Nephron progenitor cell (in vitro differentiated cells): ENCODE data around the gene C1orf185.
"Not testable (repeated sequence)": the region's sequence is repeated elsewhere in the genome, so short reads cannot be mapped to it uniquely, and the experiment has no call there.

Source experiments
- DNase-seq: peaks from one replicate; pipeline ENCODE4 v3.0.0; 2021
- H3K27ac Mint-ChIP-seq: 2 replicates; pipeline ENCODE4 v1.8.0; 2021; ENCODE audit warnings: mild to moderate bottlenecking, moderate library complexity, mixed read lengths
- H3K27me3 Mint-ChIP-seq: 2 replicates; pipeline ENCODE4 v1.8.0; 2021; ENCODE audit warnings: mild to moderate bottlenecking, low read depth, mixed read lengths; ENCODE audit not compliant: poor library complexity
- H3K36me3 Mint-ChIP-seq: 2 replicates; pipeline ENCODE4 v1.8.0; 2021; ENCODE audit warnings: low read depth, mixed read lengths
- H3K4me1 Mint-ChIP-seq: 2 replicates; pipeline ENCODE4 v1.8.0; 2021; ENCODE audit warnings: mixed read lengths
- H3K4me3 Mint-ChIP-seq: 2 replicates; pipeline ENCODE4 v1.8.0; 2021; ENCODE audit warnings: mild to moderate bottlenecking, moderate library complexity, mixed read lengths
- H3K9me3 Mint-ChIP-seq: 2 replicates; pipeline ENCODE4 v1.8.0; 2021; ENCODE audit warnings: mild to moderate bottlenecking, moderate library complexity, mixed read lengths
- TF ChIP-seq, protein P1 (sequence below): fragments of 200-600 bp; sonication (generic); IDR thresholded peaks from 2 replicates; pipeline ENCODE4 v1.5.0; 2021; ENCODE audit warnings: antibody characterized with exemption

Gene C1orf185

DNA sequence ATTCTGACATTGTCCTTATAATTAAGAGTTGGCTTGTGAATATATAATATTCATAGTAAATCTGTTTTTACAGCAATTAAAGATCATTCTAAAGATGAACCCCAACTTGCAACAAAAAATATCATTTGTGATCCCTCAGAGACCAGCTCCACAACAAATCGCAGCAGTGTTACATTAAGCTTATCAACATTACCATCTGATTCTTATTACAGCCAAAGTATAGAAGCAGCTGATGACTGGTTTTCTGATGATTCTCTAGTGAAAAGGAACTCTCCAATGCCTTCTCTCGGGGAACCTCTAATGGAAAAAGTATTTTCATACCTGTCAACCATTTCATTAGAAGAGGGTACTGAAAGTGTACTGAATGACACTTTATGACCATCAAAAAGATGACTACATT, 45.4 kb downstream of the C1orf185 start:
- Mint-ChIP-seq H3K27me3 (peaks cover 4% of the 10 kb centered on the region), H3K4me3 (no peak overlapping the region), H3K36me3 (no peaks in the 10 kb centered on the region), H3K4me1 (no peaks in the 10 kb centered on the region), H3K27ac (no peak overlapping the region), H3K9me3 (no peaks in the 10 kb centered on the region)
- TF ChIP-seq, protein P1, sequence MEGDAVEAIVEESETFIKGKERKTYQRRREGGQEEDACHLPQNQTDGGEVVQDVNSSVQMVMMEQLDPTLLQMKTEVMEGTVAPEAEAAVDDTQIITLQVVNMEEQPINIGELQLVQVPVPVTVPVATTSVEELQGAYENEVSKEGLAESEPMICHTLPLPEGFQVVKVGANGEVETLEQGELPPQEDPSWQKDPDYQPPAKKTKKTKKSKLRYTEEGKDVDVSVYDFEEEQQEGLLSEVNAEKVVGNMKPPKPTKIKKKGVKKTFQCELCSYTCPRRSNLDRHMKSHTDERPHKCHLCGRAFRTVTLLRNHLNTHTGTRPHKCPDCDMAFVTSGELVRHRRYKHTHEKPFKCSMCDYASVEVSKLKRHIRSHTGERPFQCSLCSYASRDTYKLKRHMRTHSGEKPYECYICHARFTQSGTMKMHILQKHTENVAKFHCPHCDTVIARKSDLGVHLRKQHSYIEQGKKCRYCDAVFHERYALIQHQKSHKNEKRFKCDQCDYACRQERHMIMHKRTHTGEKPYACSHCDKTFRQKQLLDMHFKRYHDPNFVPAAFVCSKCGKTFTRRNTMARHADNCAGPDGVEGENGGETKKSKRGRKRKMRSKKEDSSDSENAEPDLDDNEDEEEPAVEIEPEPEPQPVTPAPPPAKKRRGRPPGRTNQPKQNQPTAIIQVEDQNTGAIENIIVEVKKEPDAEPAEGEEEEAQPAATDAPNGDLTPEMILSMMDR, result no peak
- no peak for DNase-seq

DNA sequence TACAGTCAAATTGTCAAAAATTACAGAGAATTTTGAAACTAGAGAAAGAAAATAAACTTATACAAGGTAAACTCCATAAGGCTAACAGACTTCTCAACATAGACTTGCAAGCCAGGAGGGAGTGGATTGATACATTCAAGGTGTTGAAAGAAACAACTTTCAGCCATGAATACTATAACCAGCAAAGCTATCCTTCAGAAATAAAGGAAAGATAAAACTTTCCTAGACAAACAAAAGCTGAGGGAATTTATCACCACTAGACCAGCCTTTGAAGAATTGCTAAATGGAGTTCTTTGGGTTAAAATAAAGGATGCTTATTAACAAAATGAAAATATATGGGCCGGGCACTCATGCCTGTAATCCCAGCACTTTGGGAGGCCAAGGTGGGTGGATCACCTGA, 52.7 kb downstream of the C1orf185 start:
- H3K4me3 Mint-ChIP-seq, result no peak overlapping the region
- no peaks in the 10 kb centered on the region for H3K36me3 Mint-ChIP-seq
- H3K4me1 Mint-ChIP-seq, result no peaks in the 10 kb centered on the region
- TF ChIP-seq, protein P1, result no peak
- DNase-seq, result no peak
- H3K9me3 Mint-ChIP-seq, result peaks cover 12% of the 10 kb centered on the region
- H3K27ac Mint-ChIP-seq, result no peak overlapping the region
- peaks cover 8% of the 10 kb centered on the region for H3K27me3 Mint-ChIP-seq

DNA sequence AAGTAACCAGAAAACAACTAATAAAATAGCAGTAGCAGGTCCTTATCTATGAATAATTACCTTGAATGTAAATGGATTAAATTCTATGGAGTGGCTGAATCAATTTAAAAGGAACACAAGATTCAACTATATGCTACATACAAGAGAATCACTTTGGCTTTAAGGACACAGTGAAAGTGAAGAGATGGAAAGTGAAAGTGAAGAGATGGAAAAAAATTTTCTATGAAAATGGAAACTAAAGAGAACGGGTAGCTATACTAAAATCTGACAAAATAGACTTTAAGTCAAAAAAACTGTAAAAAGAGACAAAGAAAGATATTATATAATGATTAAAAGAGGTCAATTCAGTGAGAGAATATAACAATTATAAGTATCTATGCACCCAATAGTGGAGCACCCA, 54.7 kb downstream of the C1orf185 start:
- Mint-ChIP-seq H3K36me3 (no peaks in the 10 kb centered on the region), H3K4me3 (no peak overlapping the region), H3K27ac (no peak overlapping the region), H3K4me1 (no peaks in the 10 kb centered on the region), H3K9me3 (peaks cover 12% of the 10 kb centered on the region), H3K27me3 (peaks cover 8% of the 10 kb centered on the region)
- no peak for DNase-seq
- TF ChIP-seq, protein P1, result no peak

DNA sequence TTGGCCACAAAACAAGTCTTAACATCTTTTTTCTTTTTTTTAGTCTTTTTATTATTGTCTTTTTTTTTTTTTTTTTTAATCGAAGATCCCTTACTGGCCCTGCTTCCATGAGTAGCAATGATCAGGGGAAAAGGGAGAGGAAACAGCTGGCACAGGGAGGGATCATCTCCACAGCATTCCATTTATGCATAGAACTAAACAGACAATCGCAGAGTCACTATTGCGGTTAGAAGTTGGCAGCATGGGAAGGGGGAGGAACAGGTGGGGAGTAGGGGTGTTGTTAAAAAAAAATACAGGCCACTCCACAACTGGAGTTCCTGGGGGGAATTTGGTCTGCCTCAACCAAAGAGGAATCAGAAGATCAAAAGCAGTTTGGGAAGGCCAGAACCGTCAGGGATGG, 55.4 kb downstream of the C1orf185 start:
- no peaks in the 10 kb centered on the region for H3K4me1 Mint-ChIP-seq
- no peak overlapping the region for H3K27ac Mint-ChIP-seq
- H3K36me3 Mint-ChIP-seq, result no peaks in the 10 kb centered on the region
- no peak overlapping the region for H3K4me3 Mint-ChIP-seq
- peaks cover 12% of the 10 kb centered on the region for H3K9me3 Mint-ChIP-seq
- H3K27me3 Mint-ChIP-seq, result peaks cover 8% of the 10 kb centered on the region
- no peak for DNase-seq
- TF ChIP-seq, protein P1, result no peak

DNA sequence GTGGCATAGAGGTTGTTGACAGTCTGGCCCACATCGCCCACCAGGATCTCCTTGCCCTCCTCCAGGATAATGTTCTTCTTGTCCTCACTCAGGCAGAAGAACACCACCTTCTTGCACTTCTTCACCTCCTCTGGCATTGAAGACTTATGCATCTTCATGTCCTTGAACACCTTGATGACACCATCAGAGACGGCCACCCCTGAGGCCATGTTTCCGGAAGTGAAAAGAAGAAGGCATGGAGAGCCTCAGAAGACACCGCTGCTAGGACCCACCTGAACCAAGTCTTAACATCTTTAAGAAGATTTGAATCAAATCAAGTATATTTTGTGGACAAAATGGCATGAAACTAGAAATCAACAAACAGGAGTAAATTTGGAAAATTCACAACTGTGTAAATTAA, 56.2 kb downstream of the C1orf185 start:
- no peak overlapping the region for H3K4me3 Mint-ChIP-seq
- no peaks in the 10 kb centered on the region for H3K4me1 Mint-ChIP-seq
- TF ChIP-seq, protein P1, result no peak
- DNase-seq, result no peak
- H3K36me3 Mint-ChIP-seq, result no peaks in the 10 kb centered on the region
- peaks cover 12% of the 10 kb centered on the region for H3K9me3 Mint-ChIP-seq
- no peak overlapping the region for H3K27ac Mint-ChIP-seq
- peaks cover 11% of the 10 kb centered on the region for H3K27me3 Mint-ChIP-seq

DNA sequence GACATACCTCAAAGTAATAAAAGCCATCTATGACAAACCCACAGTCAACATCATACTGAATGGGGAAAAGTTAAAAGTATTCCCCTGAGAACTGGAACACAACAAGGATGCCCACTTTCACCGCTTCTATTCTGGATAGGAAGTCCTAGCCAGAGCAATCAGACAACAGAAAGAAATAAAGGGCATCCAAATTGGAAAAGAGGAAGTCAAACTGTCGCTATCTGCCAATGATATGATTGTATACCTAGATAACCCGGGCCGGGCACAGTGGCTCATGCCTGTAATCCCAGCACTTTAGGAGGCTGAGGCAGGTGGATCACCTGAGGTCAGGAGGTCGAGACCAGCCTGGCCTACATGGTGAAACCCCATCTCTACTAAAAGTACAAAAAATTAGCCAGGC, 60.5 kb downstream of the C1orf185 start:
- H3K4me1 Mint-ChIP-seq, H3K4me3 Mint-ChIP-seq, H3K27ac Mint-ChIP-seq, H3K36me3 Mint-ChIP-seq, DNase-seq, H3K27me3 Mint-ChIP-seq, H3K9me3 Mint-ChIP-seq: not testable (repeated sequence)
